HG03575 (cell line): ENCODE measurements around the gene USP47.

Experiments
- ATAC-seq: cut with Tn5 transposase; IDR thresholded peaks from one replicate; pipeline ENCODE4 v1.9.1; 2021; ENCODE audit not compliant: unreplicated experiment, insufficient number of reproducible peaks, low FRiP score; ENCODE audit errors: extremely low read depth

Gene USP47

DNA sequence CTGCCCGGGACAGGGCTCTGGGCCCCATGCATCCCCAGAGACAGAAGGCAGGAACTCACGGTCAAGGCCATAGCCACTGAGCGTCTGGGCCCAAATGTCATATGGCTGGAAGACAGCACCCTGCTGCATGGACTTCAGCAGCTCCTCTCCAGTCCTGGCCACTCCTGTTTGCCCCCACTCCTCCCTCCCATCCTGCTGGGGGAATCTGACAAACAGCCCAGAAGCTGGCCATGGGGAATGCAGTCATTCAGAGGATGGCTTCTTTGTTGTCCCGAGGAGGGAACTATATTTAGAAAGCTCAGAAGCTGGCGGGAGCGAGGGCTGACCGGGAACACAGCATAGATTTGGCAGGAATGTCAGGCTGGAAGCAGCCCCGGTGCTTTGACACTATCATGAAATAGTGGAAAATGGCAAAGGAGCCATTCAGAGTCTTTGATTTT, 131.6 kb downstream of the USP47 start:
- no peak for ATAC-seq

DNA sequence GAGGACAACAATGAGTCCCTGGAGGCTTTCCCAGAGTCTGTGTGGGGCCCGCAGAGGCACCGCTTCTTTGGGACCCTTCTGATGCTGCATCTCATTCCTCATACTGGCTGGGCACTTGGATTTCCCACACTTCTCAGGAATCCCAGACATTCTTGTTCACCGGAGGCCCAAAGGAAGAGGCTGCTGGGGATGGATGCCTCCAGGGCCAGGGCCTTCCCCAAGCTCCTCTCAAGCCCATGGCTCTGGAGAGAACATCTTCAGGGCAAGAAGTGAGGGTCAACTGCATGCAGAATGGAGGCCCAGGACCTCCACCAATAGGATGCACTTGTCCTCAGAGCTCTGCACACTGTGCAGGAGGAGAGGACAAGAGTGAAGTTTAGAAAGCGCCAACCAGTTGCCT, 132.1 kb downstream of the USP47 start:
- ATAC-seq, result no peak

DNA sequence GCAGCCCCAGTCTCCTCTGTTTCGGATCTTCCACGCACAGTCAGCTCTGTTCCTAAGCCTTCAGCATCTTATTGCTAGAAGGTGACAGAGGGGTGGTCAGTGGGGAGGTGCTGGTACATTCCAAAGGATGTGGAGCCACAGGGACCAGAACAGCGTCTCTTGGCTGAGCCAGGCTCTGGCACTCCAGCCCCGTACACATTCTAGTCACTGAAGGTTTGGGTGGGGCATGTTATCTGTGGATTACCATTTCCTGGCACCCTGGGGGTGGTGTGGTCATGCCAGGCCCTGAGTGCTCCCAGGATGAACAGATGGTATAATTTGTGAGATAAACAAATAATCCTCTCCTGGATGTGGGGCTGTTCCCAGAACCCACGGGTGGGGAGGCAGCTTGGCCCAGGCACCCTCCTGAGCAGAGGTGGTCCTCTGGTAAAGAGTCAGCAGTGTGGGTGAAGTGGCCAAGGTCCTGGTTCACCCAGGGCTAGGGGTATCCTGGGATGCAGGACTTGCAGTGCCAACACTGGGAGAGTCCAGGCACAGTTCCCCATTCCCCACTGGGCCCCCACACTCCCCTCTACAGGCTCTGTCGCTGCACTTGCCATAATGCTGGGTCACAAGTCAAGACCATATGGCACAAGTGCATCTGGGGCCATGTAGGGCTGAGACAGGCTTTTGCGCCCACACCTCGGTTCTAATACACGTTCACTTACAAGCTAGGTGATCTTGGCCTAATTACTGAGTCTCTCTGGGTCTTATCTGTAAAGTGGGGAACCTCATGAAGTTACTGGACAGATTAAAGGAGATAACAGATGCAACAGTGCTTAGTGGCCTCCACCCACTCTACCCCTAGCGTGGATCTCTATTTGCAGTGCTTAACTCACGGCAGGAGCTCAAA, 133.7 kb downstream of the USP47 start:
- ATAC-seq, result no peak

DNA sequence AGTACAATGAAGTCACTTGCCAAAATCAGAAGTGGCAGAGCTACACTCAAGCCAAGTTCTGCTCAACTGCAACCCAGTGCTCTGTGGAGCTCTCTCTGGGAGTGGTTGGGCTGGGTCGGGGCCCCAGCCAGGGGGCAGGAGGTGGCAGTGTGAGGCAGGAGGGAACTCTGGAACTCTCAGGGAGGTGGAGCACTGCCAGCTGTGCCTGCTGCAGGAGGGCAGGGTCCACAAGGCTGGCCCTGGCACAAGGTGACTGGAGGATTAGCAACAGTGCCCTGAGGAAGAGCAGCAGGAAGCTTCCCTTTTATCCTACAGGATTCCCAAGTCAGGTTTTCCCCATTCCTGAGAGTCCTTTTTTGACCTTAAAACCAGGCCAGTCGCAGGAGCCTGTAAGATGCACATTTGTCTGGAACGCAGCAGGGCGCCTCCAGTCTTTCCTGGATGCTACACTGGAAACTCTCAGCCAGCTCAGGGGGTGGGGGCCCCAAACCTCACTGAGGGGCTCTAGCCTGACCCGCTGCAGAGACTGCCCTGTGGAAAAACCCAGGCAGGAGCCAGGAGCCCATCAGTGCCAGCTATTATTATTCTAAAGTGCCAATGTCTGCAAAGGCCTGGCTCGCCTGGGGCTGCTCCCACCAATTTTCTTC, 134.8 kb downstream of the USP47 start:
- ATAC-seq, result no peak

DNA sequence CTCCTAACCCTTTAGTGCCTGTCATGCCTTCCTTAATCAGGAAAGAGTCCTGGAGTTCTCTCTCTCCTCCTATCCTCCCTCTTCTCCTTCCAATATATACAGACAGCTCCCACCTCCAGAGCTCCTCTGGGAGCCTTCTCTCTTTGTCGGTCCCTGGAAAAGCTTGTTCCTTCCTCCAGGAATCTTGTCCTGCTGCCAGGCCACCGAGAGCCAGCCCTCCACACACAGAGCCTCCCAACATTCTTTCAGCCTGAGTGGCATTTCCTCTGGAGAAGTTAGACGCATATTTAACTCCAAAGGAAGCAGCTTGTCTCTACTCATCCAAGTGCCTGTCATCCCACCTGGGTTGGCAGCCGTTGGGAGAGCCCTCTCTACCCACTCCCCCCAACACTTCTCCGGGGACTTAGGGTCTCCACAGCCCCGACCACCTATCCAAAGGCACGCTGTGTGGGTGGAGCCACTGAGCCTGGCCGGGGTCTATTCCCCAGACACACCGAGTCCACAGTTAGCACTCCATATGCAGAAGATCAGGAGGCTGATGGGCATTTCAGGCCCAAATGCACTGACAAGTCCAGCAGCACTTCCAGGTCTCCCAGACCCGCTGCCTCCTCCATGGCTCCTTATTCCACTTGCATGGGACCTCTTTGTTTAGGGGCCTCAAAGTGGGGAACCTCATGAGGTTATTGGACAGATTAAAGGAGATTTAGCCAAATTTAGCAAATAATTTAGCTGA, 135.6 kb downstream of the USP47 start:
- ATAC-seq, result no peak

DNA sequence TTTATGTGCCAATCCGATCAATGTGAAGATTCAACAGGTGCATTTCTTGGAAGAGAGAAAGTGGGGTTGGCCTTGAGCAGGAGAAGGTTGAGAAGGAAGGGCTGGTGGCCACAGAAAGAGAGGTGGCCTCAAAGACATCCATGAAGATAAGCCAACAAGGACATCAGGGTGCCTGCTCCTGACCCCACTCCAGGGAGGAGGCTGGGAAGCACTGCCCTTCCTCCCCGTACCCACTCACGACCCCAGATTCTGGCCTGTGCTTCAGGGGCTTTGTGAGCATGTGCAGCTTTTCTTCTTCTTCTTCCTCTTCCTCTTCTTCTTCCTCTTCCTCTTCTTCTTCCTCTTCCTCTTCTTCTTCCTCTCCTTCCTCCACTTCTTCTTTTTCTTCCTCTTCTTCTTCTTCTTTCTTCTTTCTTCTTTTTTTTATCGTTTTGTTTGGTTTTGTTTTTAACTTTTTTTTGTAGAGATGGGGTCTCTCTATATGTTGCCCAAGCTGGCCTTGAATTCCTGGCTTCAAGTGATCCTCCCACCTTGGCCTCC, 136.4 kb downstream of the USP47 start:
- no peak for ATAC-seq

DNA sequence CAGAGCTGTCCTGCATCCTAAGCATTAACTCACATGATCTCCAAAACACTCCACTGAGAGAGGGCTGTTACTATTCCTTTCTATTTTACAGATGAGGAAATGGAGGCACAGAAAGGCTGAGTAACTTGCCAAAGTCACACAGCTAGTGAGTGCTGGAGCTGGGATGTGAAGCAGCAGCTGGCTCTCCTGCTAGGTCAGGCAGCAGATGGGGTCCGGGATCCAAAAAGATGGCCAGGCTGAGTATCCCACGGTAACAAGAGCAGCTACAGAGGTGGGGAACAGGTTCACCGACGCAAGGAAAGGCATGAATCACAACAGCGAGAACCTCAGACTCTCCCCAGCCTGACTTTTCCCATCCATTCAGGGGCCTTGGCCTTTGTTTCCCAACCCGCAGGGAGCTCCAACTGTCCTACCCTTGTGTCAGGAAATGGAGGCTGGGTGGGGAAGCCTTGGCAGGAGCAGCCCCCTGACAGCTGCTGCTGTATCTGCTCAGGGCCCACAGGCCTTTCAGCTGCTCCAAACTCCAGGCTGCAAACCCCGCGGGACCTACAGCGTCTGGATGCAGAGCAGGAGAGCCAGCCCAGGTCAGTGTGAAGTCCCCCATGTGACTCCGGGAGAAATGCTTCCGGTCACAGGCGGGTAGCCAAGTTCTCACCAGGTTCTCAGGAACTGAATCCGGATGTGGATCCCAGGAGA, 137.2 kb downstream of the USP47 start:
- ATAC-seq, result no peak

DNA sequence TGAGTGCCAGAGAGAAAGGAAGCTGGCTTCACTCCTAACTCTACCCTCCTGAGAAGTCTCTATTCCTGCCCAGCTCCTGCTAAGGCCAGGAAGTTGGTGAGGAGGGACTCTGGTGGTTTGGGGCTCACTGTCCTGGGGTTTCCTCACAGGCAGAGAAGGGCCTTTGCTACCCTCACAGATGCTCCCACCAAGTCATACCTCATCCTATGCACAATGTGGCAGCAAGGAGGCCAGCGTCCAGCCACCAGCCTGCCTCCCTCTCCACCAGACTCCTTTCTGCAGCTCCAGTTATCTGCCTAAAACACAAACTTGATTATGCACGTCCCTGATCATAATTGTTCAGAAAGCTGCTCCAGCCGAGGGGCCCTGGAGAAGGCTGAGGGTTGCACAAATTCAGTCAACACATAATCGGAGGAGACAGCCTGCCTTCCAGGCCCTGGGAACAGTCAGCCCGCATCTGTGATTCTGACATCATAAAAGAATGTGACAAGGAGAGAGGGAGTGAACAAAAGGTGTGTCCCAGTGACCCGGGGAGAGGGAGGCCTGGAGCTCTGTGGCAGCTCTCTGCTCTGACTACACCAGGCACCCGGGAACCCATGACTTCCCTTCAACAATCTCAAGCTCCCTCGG, 137.8 kb downstream of the USP47 start:
- ATAC-seq, result no peak

DNA sequence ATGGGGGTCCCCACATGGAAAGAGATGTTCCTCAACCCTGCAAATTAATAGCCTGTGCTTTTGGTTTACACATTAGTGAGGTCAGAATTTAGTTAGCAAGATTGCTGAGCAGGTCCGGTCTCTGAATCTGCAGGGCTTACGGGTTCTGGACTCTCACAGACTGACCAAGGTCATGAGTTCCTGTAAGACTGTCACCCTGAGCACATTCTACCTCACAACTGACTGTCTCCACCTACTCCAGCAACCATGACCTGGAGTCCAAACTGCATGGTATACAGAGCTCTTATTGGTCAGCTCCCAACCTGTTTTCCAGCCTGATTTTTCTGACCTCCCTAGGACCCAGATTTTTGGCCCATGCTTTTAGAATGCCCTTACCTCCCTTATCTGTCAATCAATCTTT, 138.4 kb downstream of the USP47 start:
- no peak for ATAC-seq

DNA sequence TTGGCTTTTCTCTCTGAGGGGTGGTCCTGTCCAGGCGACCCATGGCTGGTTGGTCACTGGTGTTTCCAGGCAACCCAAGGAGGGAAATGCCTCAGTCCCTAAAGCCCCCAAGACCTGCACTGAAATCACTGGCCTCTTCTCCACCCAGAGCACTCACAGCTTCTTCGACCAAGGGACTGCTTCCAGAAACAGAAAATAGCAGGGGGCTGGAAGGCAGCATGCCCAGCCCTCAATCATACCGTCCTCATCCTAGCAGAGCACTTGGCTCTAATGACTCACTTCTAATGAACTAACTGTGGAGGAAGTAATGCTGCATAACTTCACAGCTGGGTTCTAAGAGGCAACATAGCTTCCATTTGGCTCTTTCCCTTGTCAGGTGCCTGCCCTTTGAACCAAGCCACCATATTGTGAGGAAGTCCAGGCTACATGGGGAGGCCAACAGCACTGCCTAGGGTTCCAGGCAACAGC, 139.1 kb downstream of the USP47 start:
- no peak for ATAC-seq

DNA sequence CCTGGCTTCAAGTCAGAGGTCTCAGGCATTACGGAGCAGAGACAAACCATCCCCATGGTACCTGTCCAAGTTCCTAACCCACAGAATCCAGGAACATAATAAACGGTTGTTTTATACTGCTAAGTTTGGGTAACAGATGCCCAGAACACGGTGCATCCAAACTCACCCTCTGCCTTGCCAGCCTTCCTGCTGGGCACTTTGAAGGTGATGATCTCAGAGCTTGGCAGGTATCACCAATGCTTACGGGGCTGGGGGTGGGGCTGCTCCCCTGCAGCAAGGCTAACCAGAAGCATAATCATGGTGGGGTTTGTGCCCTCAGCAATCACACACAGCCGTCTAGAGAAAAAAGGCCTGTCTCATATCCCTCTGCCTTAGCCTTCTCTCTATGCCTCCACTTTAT, 139.6 kb downstream of the USP47 start:
- no peak for ATAC-seq

DNA sequence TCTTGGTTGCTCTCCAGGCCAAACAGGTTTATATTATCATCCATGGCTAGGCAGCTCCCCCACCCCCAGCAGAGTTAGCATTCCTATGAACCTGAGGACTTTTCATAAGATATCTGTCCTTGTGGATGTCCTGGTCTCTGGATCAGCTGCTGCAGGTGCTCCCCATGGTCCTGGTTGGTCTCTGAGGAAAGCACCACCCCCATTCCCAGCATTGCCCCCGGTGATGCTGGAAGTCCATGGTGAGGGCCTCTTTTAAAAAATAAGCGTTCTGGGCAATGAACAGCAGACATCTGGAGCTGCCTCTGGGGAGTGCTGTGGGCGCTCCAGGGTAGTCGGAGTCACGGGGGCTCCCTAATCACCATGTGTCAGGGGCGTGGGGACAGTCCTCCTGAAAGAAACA, 140.1 kb downstream of the USP47 start:
- no peak for ATAC-seq

DNA sequence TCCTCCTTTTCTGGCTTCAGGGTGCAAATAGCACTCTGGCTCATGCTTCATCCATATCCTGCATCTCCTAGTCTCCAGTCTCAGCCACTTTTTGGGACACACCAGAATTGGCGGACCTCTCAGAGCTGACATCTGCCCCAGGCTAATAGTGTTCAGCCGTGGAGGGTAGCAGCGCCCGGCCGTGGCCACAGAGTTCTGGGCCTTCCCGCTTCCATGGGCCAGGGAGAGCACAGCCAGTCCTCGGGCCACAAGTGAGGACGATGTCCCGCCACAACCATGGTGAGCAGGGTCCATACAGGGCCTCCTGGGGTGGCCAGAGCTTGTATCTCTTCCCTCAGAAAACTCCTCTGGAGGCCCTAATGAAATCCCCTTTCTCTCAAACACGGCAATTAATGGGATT, 140.7 kb downstream of the USP47 start:
- ATAC-seq, result no peak

DNA sequence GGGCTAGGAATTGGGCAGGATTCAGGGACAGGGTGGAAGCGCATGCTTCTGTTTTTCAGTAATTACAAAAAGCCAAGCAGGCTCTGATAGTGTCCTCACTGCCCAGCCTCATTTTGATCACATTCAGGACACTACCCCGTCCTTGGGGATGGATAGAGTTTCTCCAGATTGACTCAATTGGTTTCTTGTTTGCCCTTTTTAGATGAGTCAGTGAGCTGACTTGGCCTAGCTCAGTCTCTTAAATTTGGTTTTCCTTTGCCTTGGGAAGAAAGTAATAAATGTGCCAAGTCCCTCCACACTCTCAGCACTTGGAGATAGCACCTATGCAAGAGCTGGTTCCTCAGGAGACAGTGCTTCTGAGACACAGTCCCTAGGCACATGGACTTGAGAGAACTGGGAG, 141.2 kb downstream of the USP47 start:
- no peak for ATAC-seq

DNA sequence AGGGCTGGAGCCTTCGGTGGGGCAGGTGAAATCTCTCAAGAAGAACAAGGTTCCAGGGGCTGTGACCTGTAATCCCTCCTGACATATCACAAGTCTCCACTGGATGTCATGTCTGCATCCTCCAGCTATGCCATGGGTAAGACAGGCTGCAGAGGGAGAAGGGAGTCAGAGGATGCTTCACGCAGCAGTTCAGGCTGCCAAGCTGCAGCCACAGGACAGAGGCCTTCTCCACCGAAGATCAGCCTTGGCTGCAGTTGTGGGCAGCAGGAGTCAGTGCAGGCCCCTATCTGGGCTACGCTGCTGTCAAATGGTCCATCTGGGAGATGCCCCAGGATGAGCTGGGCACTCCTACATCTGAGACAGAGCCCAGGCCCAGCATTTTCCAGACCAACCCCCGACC, 141.7 kb downstream of the USP47 start:
- ATAC-seq, result no peak

DNA sequence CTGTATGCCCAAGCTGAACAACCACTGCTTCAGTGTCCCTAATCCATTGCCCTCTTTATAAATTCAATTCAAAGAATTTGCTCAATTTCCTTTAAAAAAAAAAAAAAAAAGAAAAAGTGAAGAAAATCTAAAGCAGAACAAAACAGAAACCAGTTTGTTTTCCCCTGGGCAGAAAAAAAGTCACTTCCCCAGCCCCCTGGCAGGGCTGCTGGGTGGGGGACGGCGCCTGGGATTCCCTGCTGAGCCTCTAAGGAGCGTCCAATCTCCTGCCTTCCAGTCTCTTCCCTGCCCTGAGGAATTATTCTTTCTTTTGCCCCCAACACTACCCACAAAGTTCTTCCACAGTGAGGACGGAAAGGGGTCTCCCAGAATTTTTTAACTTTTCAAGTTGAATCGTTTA, 142.8 kb downstream of the USP47 start:
- ATAC-seq, result no peak

DNA sequence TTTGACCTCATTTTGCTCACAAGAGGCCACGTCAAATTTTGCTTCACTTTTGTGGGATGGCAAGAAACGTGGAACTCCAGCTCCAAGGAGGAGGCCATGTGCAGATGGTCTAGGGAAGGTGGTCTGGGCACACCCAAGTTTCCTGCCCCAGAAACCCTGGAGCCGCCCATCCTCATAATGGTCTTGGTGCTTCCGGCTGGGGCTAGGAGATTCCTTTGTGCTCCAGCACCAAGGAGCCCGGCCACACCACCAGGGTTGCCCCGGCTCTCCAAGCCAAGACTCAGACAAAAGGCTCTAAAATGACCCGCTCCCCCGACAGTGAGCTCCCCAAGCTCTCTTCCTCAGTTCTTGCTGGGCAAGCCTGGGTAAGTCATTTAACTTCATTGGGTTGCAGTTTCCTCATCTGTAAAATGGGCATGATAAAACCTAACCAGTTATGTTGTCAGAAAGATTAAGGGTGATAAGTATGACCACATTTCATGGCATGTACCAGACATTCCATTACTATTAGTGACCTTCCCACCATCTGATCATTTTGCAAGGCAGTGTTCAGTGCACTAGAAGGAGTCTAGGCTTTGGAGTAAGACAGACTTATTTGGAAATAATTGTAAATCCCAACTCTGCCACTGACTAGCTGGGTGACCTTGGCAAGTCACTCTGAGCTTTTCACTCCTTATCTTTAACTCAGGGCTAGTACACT, 143.4 kb downstream of the USP47 start:
- ATAC-seq, result no peak
